Tibial nerve (tissue), 4 donors: ENCODE measurements around the gene DERL3. TPM values are rescaled to one million over a fixed set of nuclear protein-coding genes. Genes with fewer than 3 reads are reported as not detected.

Experiments
- DNase-seq, 2 donors: peaks; one replicate each; pipeline ENCODE4 v3.0.0-alpha.2; 2019; ENCODE audit warnings: low spot score in 2 of 2
- H3K27ac ChIP-seq, 4 donors: fragments of 200-600 bp; sonication (generic) in 3 of 4; one replicate each; pipeline ENCODE4 v1.5.1; 2017 to 2019; ENCODE audit warnings: mild to moderate bottlenecking in 1 of 4
- H3K27me3 ChIP-seq, 2 donors: fragments of 200-600 bp; sonication (generic) in 1 of 2; one replicate each; pipeline versions ENCODE4 v1.5.1 to v1.6.0; 2017 to 2019
- H3K36me3 ChIP-seq, 3 donors: fragments of 200-600 bp; sonication (generic); one replicate each; pipeline ENCODE4 v1.5.1; 2018 to 2019
- H3K4me1 ChIP-seq, 4 donors: fragments of 200-600 bp; sonication (generic) in 3 of 4; one replicate each; pipeline ENCODE4 v1.5.1; 2017 to 2019
- H3K4me3 ChIP-seq, 4 donors: fragments of 200-600 bp; sonication (generic) in 3 of 4; one replicate each; pipeline ENCODE4 v1.5.1; 2017 to 2019; ENCODE audit warnings: mild to moderate bottlenecking in 1 of 4, moderate library complexity in 1 of 4
- H3K9me3 ChIP-seq, 4 donors: fragments of 200-600 bp; sonication (generic) in 3 of 4; one replicate each; pipeline ENCODE4 v1.5.1; 2017 to 2019
- EP300 ChIP-seq, 2 donors: sonication (generic); formaldehyde crosslinking; IDR thresholded peaks; one replicate each; pipeline ENCODE4 v1.6.1; 2017; ENCODE audit warnings: antibody characterized with exemption in 2 of 2, mild to moderate bottlenecking in 1 of 2
- POLR2A ChIP-seq, 2 donors: fragments of 450-650 bp; IDR thresholded peaks; one replicate each; pipeline ENCODE4 v1.6.1; 2017; ENCODE audit warnings: antibody characterized with exemption in 2 of 2, mild to moderate bottlenecking in 2 of 2, moderate library complexity in 2 of 2
- WGBS, 2 donors: methylation state at CpG; one replicate each; pipeline ENCODE4 v1.1.5; 2018; 5-methylcytosine and 5-hydroxymethylcytosine counted together
- total RNA-seq, 4 donors: library from RNA; depleted of rRNA; stranded (reverse); fragments of >200 nt; gene quantifications; one replicate each; pipeline ENCODE4 v1.1.0, GENCODE V29; 2016
- TF ChIP-seq, protein P1 (sequence below), 5 experiments: fragments of 200-600 bp in 3 of 5; fragments of 450-650 bp in 2 of 5; sonication (generic) in 3 of 5; IDR thresholded peaks; one replicate each; pipeline ENCODE4 v1.5.1; 2016 to 2019; ENCODE audit warnings: antibody characterized with exemption in 5 of 5, mild to moderate bottlenecking in 3 of 5, moderate library complexity in 2 of 5

Gene DERL3
- total RNA-seq, 4 donors from 2014 or later, result 0.60 to 2.3 TPM; not detected in 2

DNA sequence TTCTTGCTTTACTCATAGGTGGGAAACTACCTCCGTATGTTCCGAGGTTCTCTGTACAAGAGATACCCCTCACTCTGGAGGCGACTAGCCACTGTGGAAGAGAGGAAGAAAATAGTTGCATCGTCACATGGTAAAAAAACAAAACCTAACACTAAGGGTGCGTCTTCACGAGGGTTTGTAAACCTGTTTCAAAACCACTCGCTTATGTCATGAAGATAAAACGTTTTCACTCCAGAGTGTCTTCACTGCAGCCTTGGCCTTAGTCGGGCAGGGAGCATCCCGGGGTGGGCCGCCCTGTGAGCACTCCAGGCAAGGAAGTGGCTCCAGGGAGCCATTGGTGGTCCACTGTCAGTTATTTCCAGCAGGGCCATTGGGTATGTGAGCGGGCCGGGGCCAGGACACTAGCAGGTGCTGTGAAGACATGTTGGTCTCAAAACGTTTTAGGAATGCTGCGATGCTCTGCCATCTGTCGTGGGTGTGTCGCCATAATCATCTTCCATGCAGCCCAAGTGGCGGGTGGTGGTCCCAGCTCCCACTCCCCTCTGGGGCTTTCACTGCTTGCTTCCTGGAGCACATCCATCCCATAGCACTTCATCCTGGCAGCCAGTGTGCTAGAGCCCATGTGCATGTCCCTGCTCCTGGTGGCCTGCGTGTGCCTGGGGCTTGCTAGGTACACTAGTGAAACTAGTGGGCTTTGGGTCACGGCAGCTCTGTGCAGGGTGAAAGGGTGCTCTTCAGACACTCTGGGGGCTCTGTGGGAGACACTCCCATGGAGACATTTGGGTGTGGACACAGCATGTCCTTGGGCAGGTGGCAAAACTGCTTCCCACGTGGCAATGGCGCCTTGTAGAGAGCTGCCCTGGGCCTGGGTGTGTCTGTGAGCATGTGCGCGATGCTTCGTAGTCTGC lies 46.8 kb downstream of the DERL3 start:
- Histone ChIP-seq H3K36me3 (peaks cover 0 to 50% (median 12%) of the 10 kb centered on the region in 3 donors), H3K4me1 (peaks cover 0 to 61% (median 21%) of the 10 kb centered on the region in 4 donors), H3K27me3 (no peaks in the 10 kb centered on the region), H3K4me3 (no peak overlapping the region), H3K9me3 (no peaks in the 10 kb centered on the region), H3K27ac (peak overlapping the region in 2 of 4 donors; percentile 18 to 64)
- TF ChIP-seq EP300 (IDR thresholded peaks at IDR 0.05), result no peak
- no peak for TF ChIP-seq POLR2A (IDR thresholded peaks at IDR 0.05)
- TF ChIP-seq, protein P1, sequence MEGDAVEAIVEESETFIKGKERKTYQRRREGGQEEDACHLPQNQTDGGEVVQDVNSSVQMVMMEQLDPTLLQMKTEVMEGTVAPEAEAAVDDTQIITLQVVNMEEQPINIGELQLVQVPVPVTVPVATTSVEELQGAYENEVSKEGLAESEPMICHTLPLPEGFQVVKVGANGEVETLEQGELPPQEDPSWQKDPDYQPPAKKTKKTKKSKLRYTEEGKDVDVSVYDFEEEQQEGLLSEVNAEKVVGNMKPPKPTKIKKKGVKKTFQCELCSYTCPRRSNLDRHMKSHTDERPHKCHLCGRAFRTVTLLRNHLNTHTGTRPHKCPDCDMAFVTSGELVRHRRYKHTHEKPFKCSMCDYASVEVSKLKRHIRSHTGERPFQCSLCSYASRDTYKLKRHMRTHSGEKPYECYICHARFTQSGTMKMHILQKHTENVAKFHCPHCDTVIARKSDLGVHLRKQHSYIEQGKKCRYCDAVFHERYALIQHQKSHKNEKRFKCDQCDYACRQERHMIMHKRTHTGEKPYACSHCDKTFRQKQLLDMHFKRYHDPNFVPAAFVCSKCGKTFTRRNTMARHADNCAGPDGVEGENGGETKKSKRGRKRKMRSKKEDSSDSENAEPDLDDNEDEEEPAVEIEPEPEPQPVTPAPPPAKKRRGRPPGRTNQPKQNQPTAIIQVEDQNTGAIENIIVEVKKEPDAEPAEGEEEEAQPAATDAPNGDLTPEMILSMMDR (IDR thresholded peaks at IDR 0.05), result no peak
- 78 to 79% methylated on average over 25 of the region's 25 CpGs for WGBS, 2 donors
- no peak for DNase-seq

GRCh38 chr22:23790819-23791737 lies 47.7 kb downstream of the DERL3 start:
- 57 to 60% methylated on average over 11 of the region's 11 CpGs for WGBS, 2 donors
- Histone ChIP-seq H3K36me3 (peaks cover 0 to 43% (median 12%) of the 10 kb centered on the region in 3 donors), H3K4me1 (peaks cover 0 to 62% (median 24%) of the 10 kb centered on the region in 4 donors), H3K27ac (peak overlapping the region in 2 of 4 donors; percentile 18 to 64), H3K4me3 (no peak overlapping the region), H3K9me3 (no peaks in the 10 kb centered on the region), H3K27me3 (no peaks in the 10 kb centered on the region)
- TF ChIP-seq, protein P1 (IDR thresholded peaks at IDR 0.05), result no peak
- TF ChIP-seq EP300 (IDR thresholded peaks at IDR 0.05), result peak in 1 of 2 donors; percentile 44
- DNase-seq, result peak; percentile 57 to 59

DNA sequence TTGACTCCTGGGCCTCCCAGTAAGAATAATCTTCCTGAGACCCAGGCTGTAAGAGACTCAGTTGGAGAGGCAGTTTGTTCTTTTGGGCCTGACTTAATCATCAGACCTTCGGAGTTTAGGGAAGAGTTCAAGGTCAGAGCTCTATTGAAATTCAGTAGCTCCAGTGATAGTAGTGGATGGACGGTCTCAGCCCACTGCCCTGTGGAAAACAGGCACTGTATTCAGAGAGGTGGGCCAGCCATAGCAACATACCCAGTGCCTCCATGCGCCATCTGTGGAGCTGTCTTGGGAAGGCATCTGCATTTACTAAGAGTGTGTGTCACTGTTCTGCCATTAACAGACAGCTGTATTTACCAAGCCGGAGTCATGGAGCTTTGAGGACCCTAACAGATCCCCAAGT lies 49.2 kb downstream of the DERL3 start:
- Histone ChIP-seq H3K36me3 (peaks cover 0 to 29% (median 12%) of the 10 kb centered on the region in 3 donors), H3K4me1 (peaks cover 0 to 61% (median 24%) of the 10 kb centered on the region in 4 donors), H3K27ac (peak overlapping the region in 2 of 4 donors; percentile 1 to 32), H3K4me3 (no peak overlapping the region), H3K9me3 (no peaks in the 10 kb centered on the region), H3K27me3 (no peaks in the 10 kb centered on the region)
- TF ChIP-seq EP300 (IDR thresholded peaks at IDR 0.05) (no peak), POLR2A (IDR thresholded peaks at IDR 0.05) (no peak)
- TF ChIP-seq, protein P1 (IDR thresholded peaks at IDR 0.05), result no peak
- no peak for DNase-seq
- 45 to 65% methylated on average over 4 of the region's 4 CpGs for WGBS, 2 donors

DNA sequence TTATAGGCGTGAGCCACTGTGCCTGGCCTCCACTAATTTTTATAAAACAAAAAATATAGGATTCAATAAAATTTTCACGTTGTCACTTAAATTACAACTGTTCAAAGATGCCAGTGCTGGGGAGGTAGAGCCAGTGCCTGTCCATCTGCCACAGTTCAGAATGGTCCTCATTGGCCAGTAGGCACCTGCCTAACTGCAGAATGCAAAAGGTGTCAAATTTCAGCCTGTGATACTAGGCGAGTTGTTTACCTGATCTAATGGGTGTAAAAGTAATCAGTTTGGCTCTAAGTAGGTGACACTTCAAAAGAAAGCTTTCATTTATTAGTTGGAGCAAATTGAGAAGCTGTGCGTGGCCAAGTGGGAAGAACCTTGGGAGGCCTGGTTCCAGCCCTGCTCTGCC lies 49.7 kb downstream of the DERL3 start:
- Histone ChIP-seq H3K27me3 (no peaks in the 10 kb centered on the region), H3K4me3 (no peak overlapping the region), H3K4me1 (peaks cover 0 to 61% (median 24%) of the 10 kb centered on the region in 4 donors), H3K27ac (no peak overlapping the region), H3K36me3 (peaks cover 0 to 23% (median 12%) of the 10 kb centered on the region in 3 donors), H3K9me3 (no peaks in the 10 kb centered on the region)
- WGBS, 2 donors, result 67 to 74% methylated on average over 4 of the region's 4 CpGs
- TF ChIP-seq EP300 (IDR thresholded peaks at IDR 0.05) (no peak), POLR2A (IDR thresholded peaks at IDR 0.05) (no peak)
- TF ChIP-seq, protein P1 (IDR thresholded peaks at IDR 0.05), result no peak
- no peak for DNase-seq
